Vagina (tissue), 2 donors: ENCODE results near the gene CCNB1IP1. TPM values are rescaled to one million over a fixed set of nuclear protein-coding genes. Genes with fewer than 3 reads are reported as not detected.

Source experiments
- DNase-seq, 2 donors: peaks; one replicate each; pipeline ENCODE4 v3.0.0-alpha.2; 2017; ENCODE audit errors: extremely low spot score in 2 of 2
- H3K27ac ChIP-seq: fragments of 200-600 bp; sonication (generic); one replicate; pipeline ENCODE4 v1.5.1; 2019
- H3K27me3 ChIP-seq: fragments of 200-600 bp; sonication (generic); one replicate; pipeline ENCODE4 v1.5.1; 2019
- H3K36me3 ChIP-seq, 2 donors: fragments of 200-600 bp; sonication (generic); one replicate each; pipeline ENCODE4 v1.5.1; 2017 to 2019
- H3K4me1 ChIP-seq: fragments of 200-600 bp; sonication (generic); one replicate; pipeline ENCODE4 v1.5.1; 2019
- H3K4me3 ChIP-seq, 2 donors: fragments of 200-600 bp; sonication (generic); 1 replicate in 1 of 2; 2 replicates in 1 of 2; pipeline ENCODE4 v1.5.1; 2016 to 2019
- H3K9me3 ChIP-seq: fragments of 200-600 bp; sonication (generic); one replicate; pipeline ENCODE4 v1.5.1; 2019
- CTCF ChIP-seq, 3 experiments: fragments of 450-650 bp in 2 of 3; fragments of 200-600 bp in 1 of 3; sonication (generic) in 1 of 3; IDR thresholded peaks; one replicate each; pipeline ENCODE4 v1.5.1; 2017 to 2019; ENCODE audit warnings: antibody characterized with exemption in 3 of 3, mild to moderate bottlenecking in 2 of 3, moderate library complexity in 2 of 3
- POLR2A ChIP-seq, 2 donors: fragments of 450-650 bp; IDR thresholded peaks; one replicate each; pipeline ENCODE4 v1.6.1; 2017; ENCODE audit warnings: antibody characterized with exemption in 2 of 2, mild to moderate bottlenecking in 2 of 2, moderate library complexity in 2 of 2
- POLR2AphosphoS5 ChIP-seq, 2 donors: sonication (generic); formaldehyde crosslinking; IDR thresholded peaks; one replicate each; pipeline ENCODE4 v1.9.0; 2017; ENCODE audit warnings: antibody characterized with exemption in 2 of 2, mild to moderate bottlenecking in 2 of 2, low read depth in 1 of 2; ENCODE audit not compliant: insufficient read depth in 1 of 2
- intact Hi-C: fragments of 100-400 bp; cut with DNase I; formaldehyde crosslinking; loops from one replicate; pipeline ENCODE4 v1.15.1; 2023
- total RNA-seq: library from RNA; depleted of rRNA; stranded (reverse); fragments of >200 nt; gene quantifications from one replicate; pipeline ENCODE4 v1.2.3, GENCODE V29; 2016

The CCNB1IP1 gene
- total RNA-seq, 1 donor from 2014 or later = 38.5 TPM

DNA sequence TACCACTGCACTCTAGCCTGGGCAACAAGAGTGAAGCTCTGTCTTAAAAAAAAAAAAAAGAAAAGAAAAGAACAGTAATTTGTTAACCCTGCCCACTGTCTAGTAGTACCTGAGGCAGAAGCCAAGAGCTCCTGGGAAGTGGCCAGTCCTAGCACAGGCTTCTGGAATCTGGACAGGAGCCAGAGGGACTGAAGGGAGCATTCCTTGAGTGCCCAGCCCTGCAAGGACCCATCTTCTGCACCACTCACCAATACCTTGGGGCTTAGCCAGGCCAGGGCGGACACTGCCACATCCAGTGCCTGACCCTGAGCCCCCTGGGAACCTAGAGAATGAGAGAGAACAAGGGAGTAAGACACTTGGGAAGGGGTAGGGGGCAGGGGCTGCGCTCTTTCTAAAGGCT, 44.1 kb upstream of the CCNB1IP1 start:
- intact Hi-C loops = no loop called here
- Histone ChIP-seq H3K27me3 (no peaks in the 10 kb centered on the region), H3K9me3 (no peaks in the 10 kb centered on the region), H3K27ac (no peak overlapping the region), H3K4me3 (no peak overlapping the region), H3K36me3 (peaks cover 2 to 97% of the 10 kb centered on the region in 2 donors), H3K4me1 (no peaks in the 10 kb centered on the region)
- no peak for DNase-seq
- TF ChIP-seq CTCF (IDR thresholded peaks at IDR 0.05) = no peak
- no peak for TF ChIP-seq POLR2AphosphoS5 (IDR thresholded peaks at IDR 0.05; ENCODE audit: insufficient read depth in 1 of 2, low read depth in 1 of 2)
- TF ChIP-seq POLR2A (IDR thresholded peaks at IDR 0.05) = no peak

GRCh38 chr14:20376071-20376588, 43.1 kb upstream of the CCNB1IP1 start:
- intact Hi-C loops = no loop called here
- DNase-seq = no peak
- H3K27me3 ChIP-seq = no peaks in the 10 kb centered on the region
- H3K27ac ChIP-seq = no peak overlapping the region
- H3K4me1 ChIP-seq = no peaks in the 10 kb centered on the region
- no peaks in the 10 kb centered on the region for H3K9me3 ChIP-seq
- peaks cover 2 to 96% of the 10 kb centered on the region in 2 donors for H3K36me3 ChIP-seq
- TF ChIP-seq POLR2A (IDR thresholded peaks at IDR 0.05) (no peak), POLR2AphosphoS5 (IDR thresholded peaks at IDR 0.05; ENCODE audit: insufficient read depth in 1 of 2, low read depth in 1 of 2) (no peak), CTCF (IDR thresholded peaks at IDR 0.05) (no peak)
- no peak overlapping the region for H3K4me3 ChIP-seq

DNA sequence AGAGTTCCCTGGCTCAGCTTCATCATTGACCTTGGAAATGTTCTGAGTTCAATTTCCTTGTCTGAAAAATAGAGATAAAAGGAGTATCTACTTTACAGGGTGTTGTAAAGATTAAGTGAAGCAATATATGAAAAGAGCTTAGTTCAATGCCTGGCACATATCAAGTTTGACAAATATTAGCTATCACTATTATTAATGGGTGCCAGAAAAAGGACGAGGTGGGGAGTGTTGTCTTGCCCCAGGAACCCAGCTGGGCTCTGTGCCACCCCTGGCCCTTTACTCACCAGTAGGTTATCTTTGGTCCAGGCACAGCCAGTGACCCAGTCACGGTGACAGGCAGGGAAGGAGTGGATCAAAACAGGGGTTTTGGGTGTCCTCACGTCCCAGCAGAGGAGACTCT, 42.4 kb upstream of the CCNB1IP1 start:
- Histone ChIP-seq H3K36me3 (peaks cover 2 to 96% of the 10 kb centered on the region in 2 donors), H3K4me3 (no peak overlapping the region), H3K27ac (no peak overlapping the region), H3K27me3 (no peaks in the 10 kb centered on the region), H3K9me3 (no peaks in the 10 kb centered on the region), H3K4me1 (no peaks in the 10 kb centered on the region)
- no peak for TF ChIP-seq POLR2AphosphoS5 (IDR thresholded peaks at IDR 0.05; ENCODE audit: insufficient read depth in 1 of 2, low read depth in 1 of 2)
- TF ChIP-seq POLR2A (IDR thresholded peaks at IDR 0.05) = no peak
- no peak for TF ChIP-seq CTCF (IDR thresholded peaks at IDR 0.05)
- no peak for DNase-seq
- intact Hi-C loops = no loop called here

GRCh38 chr14:20372796-20373195, 39.7 kb upstream of the CCNB1IP1 start:
- intact Hi-C loops = no loop called here
- peaks cover 0 to 94% of the 10 kb centered on the region in 2 donors for H3K36me3 ChIP-seq

More at GRCh38 chr14:20372796-20373195, 39.7 kb upstream of the CCNB1IP1 start:
- H3K27me3 ChIP-seq = no peaks in the 10 kb centered on the region
- DNase-seq = no peak
- TF ChIP-seq CTCF (IDR thresholded peaks at IDR 0.05) (no peak), POLR2AphosphoS5 (IDR thresholded peaks at IDR 0.05; ENCODE audit: insufficient read depth in 1 of 2, low read depth in 1 of 2) (no peak), POLR2A (IDR thresholded peaks at IDR 0.05) (no peak)
- no peaks in the 10 kb centered on the region for H3K4me1 ChIP-seq
- H3K27ac ChIP-seq = no peak overlapping the region
- H3K4me3 ChIP-seq = no peak overlapping the region
- no peaks in the 10 kb centered on the region for H3K9me3 ChIP-seq
